ENCODE data around the gene CLDN9. TPM values are rescaled to one million over a fixed set of nuclear protein-coding genes. Genes with fewer than 3 reads are reported as not detected.

Gene CLDN9
- total RNA-seq, 1 donor from 2014 or later: 0.39 TPM

- Mint-ChIP-seq H3K4me3 (ENCODE audit: unreplicated experiment) (peak within 1 kb of the TSS; percentile 90), H3K4me1 (ENCODE audit: low read depth, unreplicated experiment) (peaks cover 18% of the 10 kb centered on the region), H3K27ac (ENCODE audit: unreplicated experiment) (peak within 1 kb of the TSS; percentile 96), H3K27me3 (ENCODE audit: unreplicated experiment) (peaks cover 13% of the 10 kb centered on the region), H3K36me3 (ENCODE audit: unreplicated experiment) (no peaks in the 10 kb centered on the region), H3K9me3 (ENCODE audit: unreplicated experiment) (peaks cover 2% of the 10 kb centered on the region)
- TF ChIP-seq, protein P1, sequence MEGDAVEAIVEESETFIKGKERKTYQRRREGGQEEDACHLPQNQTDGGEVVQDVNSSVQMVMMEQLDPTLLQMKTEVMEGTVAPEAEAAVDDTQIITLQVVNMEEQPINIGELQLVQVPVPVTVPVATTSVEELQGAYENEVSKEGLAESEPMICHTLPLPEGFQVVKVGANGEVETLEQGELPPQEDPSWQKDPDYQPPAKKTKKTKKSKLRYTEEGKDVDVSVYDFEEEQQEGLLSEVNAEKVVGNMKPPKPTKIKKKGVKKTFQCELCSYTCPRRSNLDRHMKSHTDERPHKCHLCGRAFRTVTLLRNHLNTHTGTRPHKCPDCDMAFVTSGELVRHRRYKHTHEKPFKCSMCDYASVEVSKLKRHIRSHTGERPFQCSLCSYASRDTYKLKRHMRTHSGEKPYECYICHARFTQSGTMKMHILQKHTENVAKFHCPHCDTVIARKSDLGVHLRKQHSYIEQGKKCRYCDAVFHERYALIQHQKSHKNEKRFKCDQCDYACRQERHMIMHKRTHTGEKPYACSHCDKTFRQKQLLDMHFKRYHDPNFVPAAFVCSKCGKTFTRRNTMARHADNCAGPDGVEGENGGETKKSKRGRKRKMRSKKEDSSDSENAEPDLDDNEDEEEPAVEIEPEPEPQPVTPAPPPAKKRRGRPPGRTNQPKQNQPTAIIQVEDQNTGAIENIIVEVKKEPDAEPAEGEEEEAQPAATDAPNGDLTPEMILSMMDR (IDR thresholded peaks at IDR 0.05; ENCODE audit: partially characterized antibody, unreplicated experiment): no peak
- DNase-seq: peak; percentile 95
Observed at GRCh38 chr16:3023669-3024478, 11.2 kb downstream of the CLDN9 start, which contains the start of the genes HCFC1R1 and THOC6. Gene HCFC1R1, minus strand, starts transcription at chr16:3023942. Its CDS starts 1 bp downstream, at chr16:3023941. Gene THOC6, plus strand, starts transcription at chr16:3024035. Its CDS starts 292 bp downstream, at chr16:3024327.

DNA sequence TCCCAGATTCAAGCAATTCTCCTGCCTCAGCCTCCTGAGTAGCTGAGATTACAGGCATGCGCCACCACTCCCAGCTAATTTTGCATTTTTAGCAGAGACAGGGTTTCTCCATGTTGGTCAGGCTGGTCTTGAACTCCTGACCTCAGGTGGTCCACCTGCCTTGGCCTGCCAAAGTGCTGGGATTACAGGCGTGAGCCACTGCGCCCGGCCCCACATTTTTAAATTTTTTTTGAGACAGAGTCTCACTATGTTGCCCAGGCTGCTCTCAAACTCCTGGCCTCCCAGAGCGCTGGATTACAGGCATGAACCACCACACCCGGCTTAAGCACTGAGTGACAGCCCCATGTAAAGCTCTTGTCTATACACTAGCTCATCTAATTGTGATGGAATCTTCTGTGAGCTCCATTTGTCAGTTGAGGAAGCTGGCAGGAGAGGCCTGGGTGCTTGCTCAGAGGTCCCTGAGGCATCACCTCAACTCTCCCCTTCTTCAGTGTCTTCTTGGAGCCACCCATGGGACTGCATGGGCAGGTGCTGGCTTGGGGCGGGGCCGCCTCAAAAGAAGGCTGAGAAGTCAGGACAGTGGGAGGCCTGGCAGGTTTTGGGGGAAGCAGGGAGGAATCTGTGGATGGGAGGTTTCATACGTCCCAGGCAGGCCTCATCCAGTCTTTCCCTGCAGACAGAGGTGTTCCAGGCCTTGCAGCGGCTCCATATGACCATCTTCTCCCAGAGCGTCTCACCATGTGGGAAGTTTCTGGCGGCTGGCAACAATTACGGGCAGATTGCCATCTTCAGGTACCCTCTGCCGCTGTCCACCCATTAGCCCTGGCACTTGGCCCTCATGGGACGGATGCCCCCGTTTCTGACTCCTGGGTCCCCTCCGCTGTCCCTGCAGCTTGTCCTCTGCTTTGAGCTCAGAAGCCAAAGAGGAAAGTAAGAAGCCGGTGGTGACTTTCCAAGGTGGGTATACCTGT, 12.6 kb downstream of the CLDN9 start:
- TF ChIP-seq, protein P1 (IDR thresholded peaks at IDR 0.05; ENCODE audit: partially characterized antibody, unreplicated experiment): no peak
- peaks cover 20% of the 10 kb centered on the region for H3K4me1 Mint-ChIP-seq (ENCODE audit: low read depth, unreplicated experiment)
- no peak for DNase-seq
- peaks cover 17% of the 10 kb centered on the region for H3K27me3 Mint-ChIP-seq (ENCODE audit: unreplicated experiment)
- H3K9me3 Mint-ChIP-seq (ENCODE audit: unreplicated experiment): peaks cover 2% of the 10 kb centered on the region
- H3K36me3 Mint-ChIP-seq (ENCODE audit: unreplicated experiment): no peaks in the 10 kb centered on the region
- no peak overlapping the region for H3K4me3 Mint-ChIP-seq (ENCODE audit: unreplicated experiment)
- no peak overlapping the region for H3K27ac Mint-ChIP-seq (ENCODE audit: unreplicated experiment)

GRCh38 chr16:3026003-3026378, 13.3 kb downstream of the CLDN9 start:
- peaks cover 18% of the 10 kb centered on the region for H3K27me3 Mint-ChIP-seq (ENCODE audit: unreplicated experiment)
- peaks cover 2% of the 10 kb centered on the region for H3K9me3 Mint-ChIP-seq (ENCODE audit: unreplicated experiment)
- H3K4me1 Mint-ChIP-seq (ENCODE audit: low read depth, unreplicated experiment): peaks cover 20% of the 10 kb centered on the region
- H3K27ac Mint-ChIP-seq (ENCODE audit: unreplicated experiment): no peak overlapping the region
- no peaks in the 10 kb centered on the region for H3K36me3 Mint-ChIP-seq (ENCODE audit: unreplicated experiment)
- TF ChIP-seq, protein P1 (IDR thresholded peaks at IDR 0.05; ENCODE audit: partially characterized antibody, unreplicated experiment): no peak
- H3K4me3 Mint-ChIP-seq (ENCODE audit: unreplicated experiment): no peak overlapping the region
- DNase-seq: no peak

DNA sequence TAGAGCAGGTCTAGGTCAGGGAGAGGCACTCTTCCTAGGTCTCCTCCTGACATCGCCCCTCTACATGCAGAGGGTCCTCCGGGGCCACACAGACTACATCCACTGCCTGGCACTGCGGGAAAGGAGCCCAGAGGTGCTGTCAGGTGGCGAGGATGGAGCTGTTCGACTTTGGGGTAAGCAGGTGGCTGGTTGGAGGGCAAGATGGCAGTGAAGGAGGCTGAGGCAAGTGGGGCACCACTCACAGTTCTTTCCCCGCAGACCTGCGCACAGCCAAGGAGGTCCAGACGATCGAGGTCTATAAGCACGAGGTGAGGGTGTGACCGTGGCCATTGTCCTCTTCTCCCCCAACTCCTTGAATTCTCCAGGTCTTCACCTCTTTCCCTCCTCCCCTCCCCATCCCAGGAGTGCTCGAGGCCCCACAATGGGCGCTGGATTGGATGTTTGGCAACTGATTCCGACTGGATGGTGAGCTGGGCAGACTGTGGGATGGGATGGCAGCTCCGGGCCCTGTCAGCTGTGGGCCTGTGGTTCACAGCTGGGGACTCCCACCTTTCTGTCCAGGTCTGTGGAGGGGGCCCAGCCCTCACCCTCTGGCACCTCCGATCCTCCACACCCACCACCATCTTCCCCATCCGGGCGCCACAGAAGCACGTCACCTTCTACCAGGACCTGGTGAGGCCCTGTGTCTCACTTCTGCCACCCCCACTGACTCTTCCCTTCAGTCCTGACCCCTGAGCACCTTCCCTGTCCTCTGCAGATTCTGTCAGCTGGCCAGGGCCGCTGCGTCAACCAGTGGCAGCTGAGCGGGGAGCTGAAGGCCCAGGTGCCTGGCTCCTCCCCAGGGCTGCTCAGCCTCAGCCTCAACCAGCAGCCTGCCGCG, 14.1 kb downstream of the CLDN9 start:
- Mint-ChIP-seq H3K4me3 (ENCODE audit: unreplicated experiment) (peak overlapping the region; percentile 30), H3K36me3 (ENCODE audit: unreplicated experiment) (no peaks in the 10 kb centered on the region), H3K27ac (ENCODE audit: unreplicated experiment) (peak overlapping the region; percentile 52), H3K27me3 (ENCODE audit: unreplicated experiment) (peaks cover 16% of the 10 kb centered on the region), H3K4me1 (ENCODE audit: low read depth, unreplicated experiment) (peaks cover 15% of the 10 kb centered on the region), H3K9me3 (ENCODE audit: unreplicated experiment) (peaks cover 2% of the 10 kb centered on the region)
- DNase-seq: peak; percentile 59
- TF ChIP-seq, protein P1 (IDR thresholded peaks at IDR 0.05; ENCODE audit: partially characterized antibody, unreplicated experiment): no peak

All from glutamatergic neuron (in vitro differentiated cells).